Heart left ventricle (tissue), 16 donors: ENCODE results near the gene ELFN1. TPM values are rescaled to one million over a fixed set of nuclear protein-coding genes. Genes with fewer than 3 reads are reported as not detected.

Experiments used
- ATAC-seq, 4 donors: fragments of 200-7000 bp; cut with Tn5 transposase; one replicate each; pipeline ENCODE4 v1.9.1; 2020 to 2022; ENCODE audit warnings: moderate library complexity in 4 of 4, mild to moderate bottlenecking in 3 of 4, moderate number of reproducible peaks in 1 of 4
- DNase-seq, 5 donors: peaks; one replicate each; pipeline ENCODE4 v3.0.0-alpha.2; 2020
- H3K27ac ChIP-seq, 12 donors: fragments of 200-600 bp; sonication (generic) in 4 of 12; one replicate each; pipeline versions ENCODE4 v1.5.0 to v1.8.0; 2016 to 2022; ENCODE audit warnings: mild to moderate bottlenecking in 2 of 12
- H3K27me3 ChIP-seq, 9 donors: fragments of 200-600 bp; sonication (generic) in 2 of 9; one replicate each; pipeline versions ENCODE4 v1.5.1 to v1.8.0; 2016 to 2022; ENCODE audit warnings: mild to moderate bottlenecking in 3 of 9
- H3K36me3 ChIP-seq, 9 donors: fragments of 200-600 bp; sonication (generic) in 2 of 9; one replicate each; pipeline versions ENCODE4 v1.5.0 to v1.8.0; 2018 to 2022; ENCODE audit warnings: mild to moderate bottlenecking in 2 of 9
- H3K4me1 ChIP-seq, 12 donors: fragments of 200-600 bp; sonication (generic) in 4 of 12; one replicate each; pipeline versions ENCODE4 v1.5.0 to v1.8.0; 2016 to 2022; ENCODE audit warnings: mild to moderate bottlenecking in 3 of 12
- H3K4me3 ChIP-seq, 12 donors: fragments of 200-600 bp; sonication (generic) in 4 of 12; one replicate each; pipeline versions ENCODE4 v1.5.0 to v1.8.0; 2017 to 2022; ENCODE audit warnings: mild to moderate bottlenecking in 9 of 12, moderate library complexity in 4 of 12
- H3K9me3 ChIP-seq, 12 donors: fragments of 200-600 bp; sonication (generic) in 4 of 12; one replicate each; pipeline versions ENCODE4 v1.5.0 to v1.8.0; 2016 to 2022; ENCODE audit warnings: mild to moderate bottlenecking in 1 of 12
- CTCF ChIP-seq, 12 donors: fragments of 200-600 bp; sonication (generic) in 4 of 12; IDR thresholded peaks; one replicate each; pipeline versions ENCODE4 v1.5.0 to v1.8.0; 2018 to 2022; ENCODE audit warnings: antibody characterized with exemption in 12 of 12, mild to moderate bottlenecking in 5 of 12
- POLR2A ChIP-seq, 2 donors: fragments of 450-650 bp; IDR thresholded peaks; one replicate each; pipeline ENCODE4 v1.6.1; 2017; ENCODE audit warnings: antibody characterized with exemption in 2 of 2, mild to moderate bottlenecking in 2 of 2, moderate library complexity in 2 of 2
- WGBS, 4 donors: extraction: QIAGEN DNeasy Blood & Tissue Kit in 2 of 4; methylation state at CpG; one replicate each; pipeline versions ENCODE4 v1.1.5 to v1.1.7; 2013 to 2018; 5-methylcytosine and 5-hydroxymethylcytosine counted together
- intact Hi-C, 10 donors: fragments of 100-400 bp; cut with DNase I; formaldehyde crosslinking; loops; one replicate each; pipeline versions ENCODE4 v1.11.1 to v1.14.2; 2022
- polyA plus RNA-seq, 2 donors: library from polyadenylated mRNA; stranded (reverse); fragments of 200-250 nt; gene quantifications; one replicate each; pipeline ENCODE4 v1.2.3, GENCODE V29; 2013
- total RNA-seq, 9 donors: library from RNA; depleted of rRNA in 2 of 9; stranded (reverse); fragments of >200 nt in 2 of 9; fragmentation: NEBNext Ultra II Directional in 3 of 9; extraction: Animal tissue kit (Norgen Biotek cat#: 25700) in 3 of 9; gene quantifications; one replicate each; pipeline versions ENCODE4 v1.1.0 to v1.2.4, GENCODE V29; 2016 to 2023
- donor health status: ischemic (EF 13 %, LVEDD 7.1; RV severe dilation, severe dysfunction).
- donor health status: healthy with polysubstance abuse.
- donor health status: DM: no; HTN: yes; CAD: no.
- donor health status: DM: no; HTN: no; CAD: no.
- donor health status: ischemic (EF 25% LVEDD 6.9; RV normal size, moderate dysfunction).
- donor health status: ischemic (EF 25% LVEDD 5.7; RV mildly dilated, moderate dysfunction).
- donor health status: healthy.
- donor health status: DM: yes; HTN: yes; CAD: no.
- donor health status: ischemic (EF 35%, LVEDD 5.7; RV mildly dilated, moderate dysfunction).
- donor health status: nonischemic (EF 11% LVEDD 7.7; RV severe dilation, severe dysfunction).
- donor health status: DM: yes; HTN: yes; CAD: no.
- donor health status: PGD.
- donor health status: ischemic (EF 29% LVEDD 5.4; RV normal size, mild dysfunction).
- donor health status: nonischemic (EF 23%, LVEDD 6.1; RV moderate dilation, normal function).

The ELFN1 gene
- total and polyA plus RNA-seq, 11 donors, result 2.6 to 18.6 (median 6.6) TPM

- TF ChIP-seq CTCF (IDR thresholded peaks at IDR 0.05) (no peak), POLR2A (IDR thresholded peaks at IDR 0.05) (no peak)
- Histone ChIP-seq H3K27ac (no peak overlapping the region), H3K4me1 (peaks cover 3 to 41% (median 26%) of the 10 kb centered on the region in 12 donors), H3K36me3 (peaks cover 0 to 17% (median 0%) of the 10 kb centered on the region in 9 donors), H3K9me3 (no peaks in the 10 kb centered on the region), H3K27me3 (peaks cover 0 to 8% (median 0%) of the 10 kb centered on the region in 9 donors), H3K4me3 (no peak overlapping the region)
- WGBS, 4 donors, result 97 to 98% (median 97%) methylated on average over 19 to 46 of the region's 46 CpGs
- intact Hi-C loops, result loop anchor here in 1 of 10 donors (10.0 kb wide), 1 partner anchor 460 kb away; no protein-coding TSS in a partner anchor
- no peak for ATAC-seq
- no peak for DNase-seq
Measured at GRCh38 chr7:1745018-1745532, 75.0 kb downstream of the ELFN1 start.

GRCh38 chr7:1745576-1746490 is 75.8 kb downstream of the ELFN1 start:
- intact Hi-C loops, result loop anchor here in 1 of 10 donors (10.0 kb wide), 1 partner anchor 459 kb away; no protein-coding TSS in a partner anchor
- H3K36me3 ChIP-seq, result peaks cover 0 to 17% (median 0%) of the 10 kb centered on the region in 9 donors
- TF ChIP-seq POLR2A (IDR thresholded peaks at IDR 0.05) (no peak), CTCF (IDR thresholded peaks at IDR 0.05) (no peak)
- ATAC-seq (no peak), DNase-seq (no peak)
- WGBS, 4 donors, result 97 to 98% (median 97%) methylated on average over 50 to 72 of the region's 72 CpGs
- no peak overlapping the region for H3K27ac ChIP-seq
- H3K27me3 ChIP-seq, result peaks cover 0 to 10% (median 0%) of the 10 kb centered on the region in 9 donors
- no peak overlapping the region for H3K4me3 ChIP-seq
- no peaks in the 10 kb centered on the region for H3K9me3 ChIP-seq
- H3K4me1 ChIP-seq, result peaks cover 3 to 46% (median 26%) of the 10 kb centered on the region in 12 donors

- peaks cover 3 to 41% (median 24%) of the 10 kb centered on the region in 12 donors for H3K4me1 ChIP-seq
- peaks cover 0 to 10% (median 0%) of the 10 kb centered on the region in 9 donors for H3K27me3 ChIP-seq
- no peaks in the 10 kb centered on the region for H3K9me3 ChIP-seq
- 93 to 97% (median 95%) methylated on average over 32 to 60 of the region's 60 CpGs for WGBS, 4 donors
- TF ChIP-seq POLR2A (IDR thresholded peaks at IDR 0.05) (no peak), CTCF (IDR thresholded peaks at IDR 0.05) (no peak)
- no peak for DNase-seq
- intact Hi-C loops, result loop anchor here in 1 of 10 donors (10.0 kb wide), 1 partner anchor 458 kb away; no protein-coding TSS in a partner anchor
- no peak overlapping the region for H3K4me3 ChIP-seq
- H3K36me3 ChIP-seq, result peaks cover 0 to 17% (median 0%) of the 10 kb centered on the region in 9 donors
- no peak for ATAC-seq
- no peak overlapping the region for H3K27ac ChIP-seq
Measured at GRCh38 chr7:1746491-1746975, 76.5 kb downstream of the ELFN1 start.
